Mesodermal cell (in vitro differentiated cells): ENCODE measurements around the gene CTSW.

Experiments
- H3K27ac ChIP-seq: 2 replicates; pipeline ENCODE4 v1.7.0; 2013; ENCODE audit warnings: mild to moderate bottlenecking, low read depth, low read length, moderate library complexity; ENCODE audit not compliant: severe bottlenecking
- H3K36me3 ChIP-seq: 2 replicates; pipeline ENCODE4 v1.7.1; 2013; ENCODE audit warnings: mild to moderate bottlenecking, low read length, moderate library complexity; ENCODE audit not compliant: control insufficient read depth, insufficient read depth
- H3K4me1 ChIP-seq: one replicate; pipeline ENCODE4 v1.7.1; 2013; ENCODE audit warnings: mild to moderate bottlenecking, low read length; ENCODE audit not compliant: insufficient read depth, control insufficient read depth, poor library complexity, severe bottlenecking
- H3K4me3 ChIP-seq: 2 replicates; pipeline ENCODE4 v1.7.0; 2013; ENCODE audit warnings: low read length, control low read depth, mild to moderate bottlenecking; ENCODE audit not compliant: insufficient read depth, poor library complexity, severe bottlenecking; ENCODE audit errors: extremely low read depth
- H3K9me3 ChIP-seq: 2 replicates; pipeline ENCODE4 v1.7.1; 2013; ENCODE audit warnings: mild to moderate bottlenecking, low read length, moderate library complexity; ENCODE audit not compliant: control insufficient read depth
- WGBS, 2 experiments: methylation state at CpG; one replicate each; pipeline ENCODE4 v1.1.5; 2013; ENCODE audit warnings: missing lambda C conversion rate in 2 of 2; ENCODE audit not compliant: insufficient coverage in 2 of 2; 5-methylcytosine and 5-hydroxymethylcytosine counted together

The CTSW gene

DNA sequence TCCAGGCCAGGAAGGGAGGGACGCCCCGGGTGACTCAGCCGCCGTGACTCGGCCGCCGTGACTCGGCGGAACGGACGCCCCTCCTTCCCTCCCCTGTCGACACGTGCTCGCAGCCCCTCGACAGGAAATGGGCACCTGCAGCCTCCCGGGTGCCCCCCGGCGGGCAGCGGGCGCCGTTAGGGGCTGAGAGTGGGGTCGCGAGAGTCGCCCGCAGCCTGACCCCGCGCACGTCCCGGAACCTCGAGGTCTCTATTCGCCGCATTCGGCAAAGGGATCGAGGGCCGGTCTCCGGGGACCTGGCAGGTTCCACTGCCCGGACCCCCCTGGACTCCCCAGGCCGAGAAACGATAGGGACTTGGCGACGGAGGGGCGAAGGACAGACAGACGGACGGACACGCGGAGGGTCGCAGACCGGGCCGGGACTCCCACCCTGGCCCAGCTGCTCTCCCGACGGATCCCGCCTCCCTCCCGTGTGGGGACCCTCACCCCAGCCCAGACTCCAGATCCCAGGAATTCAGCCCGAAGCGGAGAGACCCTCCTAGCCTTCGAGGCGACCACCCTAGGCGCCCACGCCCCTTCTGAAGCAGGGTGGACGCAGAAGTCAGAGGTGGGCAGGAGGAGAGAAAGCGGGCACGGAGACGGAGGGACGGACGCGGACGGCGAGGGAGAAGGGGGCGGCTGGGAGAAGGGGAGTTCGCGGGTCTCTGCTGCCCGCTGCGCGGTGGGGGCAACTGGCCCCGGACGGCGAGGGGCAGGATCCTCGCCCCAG, 19.9 kb downstream of the CTSW start:
- H3K36me3 ChIP-seq, result peaks cover 36% of the 10 kb centered on the region
- peak overlapping the region; percentile 70 for H3K4me3 ChIP-seq
- H3K9me3 ChIP-seq, result no peaks in the 10 kb centered on the region
- H3K4me1 ChIP-seq, result peaks cover 44% of the 10 kb centered on the region
- WGBS, 2 experiments, result 1 to 2% methylated on average over 55 to 58 of the region's 78 CpGs
- H3K27ac ChIP-seq, result peak overlapping the region; percentile 79

DNA sequence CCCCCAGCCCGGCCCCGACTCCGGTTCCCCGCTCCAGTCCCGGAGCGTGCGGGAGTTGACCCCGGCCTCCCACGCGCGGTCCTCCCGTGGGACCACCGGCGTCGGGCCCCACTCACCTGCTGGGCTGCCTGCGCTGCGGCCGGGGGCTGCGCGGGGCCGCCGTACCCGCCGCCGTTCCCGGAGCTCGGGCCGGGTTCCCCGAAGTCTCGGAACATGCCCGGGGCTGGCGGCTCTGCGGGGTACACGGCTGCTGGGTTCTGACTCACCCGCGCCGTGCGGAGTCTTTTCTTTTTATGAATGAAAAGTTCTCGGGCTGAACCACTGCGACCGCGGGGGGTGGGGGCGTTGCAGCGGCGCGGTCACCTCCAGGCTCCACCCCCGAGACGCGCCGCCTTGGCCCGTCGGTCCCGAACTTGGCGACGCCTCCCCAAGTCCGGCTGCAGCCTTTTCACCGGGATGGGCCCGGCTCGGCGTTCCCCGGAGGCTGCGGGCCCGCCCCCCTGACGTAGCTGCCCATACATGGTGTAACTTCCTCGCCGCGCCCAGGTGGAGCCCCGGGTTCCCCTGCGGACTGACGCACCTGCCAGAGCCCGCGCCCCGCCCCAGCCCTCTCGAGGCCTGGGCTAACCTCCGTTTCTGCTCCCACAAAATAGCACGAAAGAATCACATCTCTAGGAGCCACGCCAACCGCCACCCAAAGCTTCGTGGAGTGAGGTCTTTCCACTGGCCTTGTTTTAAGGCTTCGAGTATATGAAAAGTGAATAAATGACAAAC, 20.7 kb downstream of the CTSW start, which contains the start of gene FOSL1:
Gene FOSL1 (minus strand): TSS at position 264 of the 774 bp plus-strand sequence. CDS start 49 bp downstream, at position 215.
- 0 to 1% methylated on average over 63 to 68 of the region's 80 CpGs for WGBS, 2 experiments
- Histone ChIP-seq H3K4me1 (peaks cover 44% of the 10 kb centered on the region), H3K9me3 (no peaks in the 10 kb centered on the region), H3K27ac (peak within 1 kb of the TSS; percentile 79), H3K36me3 (peaks cover 29% of the 10 kb centered on the region), H3K4me3 (peak within 1 kb of the TSS; percentile 70)

DNA sequence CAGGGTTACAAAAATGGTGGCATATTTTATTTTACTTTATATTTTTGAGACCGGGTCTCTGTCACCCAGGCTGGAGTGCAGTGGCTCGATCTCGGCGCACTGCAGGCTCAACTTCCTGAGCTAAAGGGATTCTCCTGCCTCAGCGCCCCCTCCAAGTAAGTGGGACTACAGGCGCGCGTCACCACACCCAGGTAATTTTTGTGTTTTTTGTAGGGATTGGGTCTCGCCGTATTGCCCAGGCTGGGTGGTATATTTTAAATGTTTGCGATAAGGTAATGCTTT, 21.2 kb downstream of the CTSW start:
- peaks cover 24% of the 10 kb centered on the region for H3K36me3 ChIP-seq
- H3K4me3 ChIP-seq, result peak overlapping the region; percentile 70
- H3K9me3 ChIP-seq, result no peaks in the 10 kb centered on the region
- WGBS, 2 experiments, result 69 to 71% methylated on average over 5 to 8 of the region's 11 CpGs
- H3K27ac ChIP-seq, result peak overlapping the region; percentile 31
- H3K4me1 ChIP-seq, result peaks cover 44% of the 10 kb centered on the region

DNA sequence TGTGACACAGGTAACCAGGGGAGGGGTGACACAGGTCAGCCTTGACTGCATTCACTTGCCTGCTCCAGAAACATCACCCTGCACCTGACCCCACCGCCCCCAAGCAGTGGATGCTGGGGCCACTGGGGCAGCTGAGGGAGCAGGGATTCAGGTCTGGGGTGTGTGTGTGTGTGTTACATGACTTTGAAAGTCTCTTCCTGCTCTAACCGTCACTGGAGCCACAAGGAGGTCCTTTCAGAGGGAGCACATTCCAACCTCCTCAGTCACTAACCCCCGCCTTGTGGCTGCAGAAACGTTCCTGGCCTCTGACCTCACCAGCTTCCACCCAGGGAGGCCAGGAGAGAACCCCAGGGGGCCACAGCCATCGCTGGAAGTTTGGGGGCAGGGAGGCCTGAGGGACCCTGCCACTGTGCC, 23.4 kb downstream of the CTSW start:
- no peak overlapping the region for H3K4me3 ChIP-seq
- 0 to 8% methylated on average over 2 of the region's 5 CpGs for WGBS, 2 experiments
- no peaks in the 10 kb centered on the region for H3K9me3 ChIP-seq
- H3K36me3 ChIP-seq, result peaks cover 4% of the 10 kb centered on the region
- H3K27ac ChIP-seq, result peak overlapping the region; percentile 75
- peaks cover 34% of the 10 kb centered on the region for H3K4me1 ChIP-seq

DNA sequence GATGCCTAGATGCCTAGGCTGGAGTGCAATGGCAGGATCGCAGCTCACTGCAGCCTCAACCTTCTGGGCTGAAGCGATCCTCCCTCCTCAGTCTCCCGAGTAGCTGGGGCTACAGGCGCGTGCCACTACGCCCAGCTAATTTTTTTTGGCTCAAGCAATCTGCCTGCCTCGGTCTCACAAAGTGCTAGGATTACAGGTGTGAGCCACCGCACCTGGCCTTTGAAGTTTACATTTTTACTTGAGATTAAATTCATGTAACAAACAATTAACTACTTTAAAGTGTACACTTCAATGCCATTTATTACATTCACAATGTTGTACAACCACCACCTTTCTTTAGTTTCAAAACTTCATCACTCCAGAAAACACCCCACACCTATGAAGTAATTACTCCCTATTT, 24.1 kb downstream of the CTSW start:
- Histone ChIP-seq H3K9me3 (no peaks in the 10 kb centered on the region), H3K27ac (peak overlapping the region; percentile 75), H3K36me3 (no peaks in the 10 kb centered on the region), H3K4me3 (no peak overlapping the region), H3K4me1 (peaks cover 31% of the 10 kb centered on the region)
- WGBS, 2 experiments, result 74 to 86% methylated on average over 8 of the region's 8 CpGs

DNA sequence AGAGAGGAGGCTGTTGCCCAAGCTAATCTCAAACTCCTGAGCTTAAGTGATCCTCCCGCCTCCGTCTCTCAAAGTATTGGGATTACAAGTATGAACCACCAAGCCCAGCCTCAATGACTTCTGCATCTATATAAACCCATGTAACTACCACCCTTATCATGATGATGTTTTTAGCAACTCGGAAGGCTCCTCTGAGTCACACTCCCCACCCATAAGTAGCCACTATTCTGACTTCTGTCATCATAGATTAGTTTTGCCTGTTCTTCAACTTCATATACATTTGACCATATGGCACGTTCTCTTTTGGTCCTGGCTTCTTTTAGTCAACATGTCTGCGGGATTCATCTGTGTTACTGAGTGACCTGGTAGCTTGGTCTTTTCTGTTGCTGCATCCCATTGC, 27.0 kb downstream of the CTSW start:
- Histone ChIP-seq H3K4me1 (peaks cover 29% of the 10 kb centered on the region), H3K4me3 (no peak overlapping the region), H3K9me3 (no peaks in the 10 kb centered on the region), H3K36me3 (no peaks in the 10 kb centered on the region), H3K27ac (no peak overlapping the region)
- 87 to 99% methylated on average over 5 of the region's 5 CpGs for WGBS, 2 experiments

DNA sequence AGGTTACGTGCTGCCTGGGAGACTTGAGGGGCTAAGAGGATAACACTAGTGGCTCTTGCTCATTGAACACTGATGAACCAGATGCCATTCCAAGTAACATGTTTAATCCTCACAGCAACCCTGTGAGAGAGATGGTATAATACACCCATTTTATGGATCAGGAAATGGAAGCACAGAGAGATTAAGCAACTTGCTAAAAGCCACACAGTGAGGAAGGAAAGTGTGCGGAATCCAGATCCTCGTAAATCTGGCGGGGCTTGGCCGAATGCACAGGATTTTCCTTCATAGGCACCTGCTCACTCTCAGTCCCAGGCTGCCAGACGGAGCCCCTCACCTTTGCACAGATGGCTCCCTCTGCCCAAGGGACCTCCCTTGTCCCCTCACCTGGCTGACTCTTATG, 28.2 kb downstream of the CTSW start:
- no peaks in the 10 kb centered on the region for H3K9me3 ChIP-seq
- H3K4me3 ChIP-seq, result no peak overlapping the region
- peaks cover 29% of the 10 kb centered on the region for H3K4me1 ChIP-seq
- H3K27ac ChIP-seq, result no peak overlapping the region
- WGBS, 2 experiments, result 82 to 93% methylated on average over 5 to 6 of the region's 6 CpGs
- no peaks in the 10 kb centered on the region for H3K36me3 ChIP-seq

DNA sequence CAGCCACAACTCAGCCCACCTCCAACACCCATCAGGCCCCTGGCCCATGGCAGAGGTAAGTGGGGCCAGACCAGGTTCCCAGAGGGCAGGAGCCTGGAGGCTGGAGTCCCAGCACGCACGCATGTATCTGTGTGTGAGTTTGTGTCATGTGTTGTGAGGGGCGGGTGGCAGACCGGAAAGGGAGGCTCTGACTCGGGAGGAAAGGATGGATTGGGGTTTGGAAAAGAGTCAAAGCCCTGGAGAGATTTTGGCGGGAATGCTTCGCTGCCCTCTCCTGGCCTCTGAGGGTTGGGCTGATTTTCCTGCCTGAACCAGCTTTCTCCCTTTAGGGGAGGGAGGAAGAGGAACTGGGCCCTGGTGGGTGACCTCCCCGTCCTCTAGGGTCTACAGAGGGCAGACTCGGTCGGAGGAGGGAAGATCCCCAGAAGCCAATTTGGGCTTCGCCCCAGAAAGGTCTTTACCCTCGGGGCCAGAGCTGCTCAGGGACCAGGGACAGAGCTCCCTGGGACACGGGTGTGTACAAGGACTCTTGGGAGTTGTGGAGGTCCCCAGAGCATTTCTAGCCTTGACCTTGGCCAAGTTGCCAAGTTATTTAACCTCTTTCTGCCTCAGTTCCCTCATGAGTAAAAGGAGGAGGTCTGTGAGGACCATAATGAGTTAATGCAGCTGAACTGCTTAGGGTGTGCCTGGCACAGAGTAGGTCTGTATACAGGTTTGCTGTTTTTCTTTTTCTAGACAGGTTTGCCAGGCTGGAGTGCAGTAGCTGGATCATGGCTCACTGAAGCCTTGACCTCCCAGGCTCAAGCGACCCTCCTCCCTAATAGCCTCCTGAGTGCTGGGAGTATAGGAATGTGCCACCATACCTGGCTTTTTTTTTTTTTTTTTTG, 32.3 kb downstream of the CTSW start:
- peaks cover 48% of the 10 kb centered on the region for H3K4me1 ChIP-seq
- H3K4me3 ChIP-seq, result no peak overlapping the region
- WGBS, 2 experiments, result 32 to 38% methylated on average over 12 of the region's 14 CpGs
- H3K27ac ChIP-seq, result no peak overlapping the region
- no peaks in the 10 kb centered on the region for H3K9me3 ChIP-seq
- peaks cover 5% of the 10 kb centered on the region for H3K36me3 ChIP-seq

DNA sequence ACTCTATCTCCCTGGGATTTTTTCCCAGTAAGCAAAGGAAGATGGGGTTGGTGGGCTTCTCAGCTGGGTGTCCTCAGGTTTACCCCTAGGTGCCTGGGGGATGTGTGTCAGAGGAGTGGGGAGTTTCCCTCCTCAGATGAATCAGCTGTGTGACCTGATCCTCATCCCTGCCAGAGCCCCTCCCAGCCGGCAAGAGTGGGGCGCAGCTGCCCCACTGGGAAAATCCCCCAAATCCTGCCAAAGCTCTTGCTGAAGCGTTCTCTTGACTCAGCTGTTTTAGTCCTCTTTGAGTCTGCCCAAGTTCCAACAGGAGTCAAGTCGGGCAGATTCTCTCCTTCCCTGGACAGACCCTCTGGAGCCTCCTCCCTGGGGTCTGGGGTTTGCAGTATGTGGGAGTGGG, 33.2 kb downstream of the CTSW start:
- WGBS, 2 experiments, result 89 to 96% methylated on average over 3 of the region's 4 CpGs
- peaks cover 57% of the 10 kb centered on the region for H3K4me1 ChIP-seq
- no peak overlapping the region for H3K4me3 ChIP-seq
- peaks cover 14% of the 10 kb centered on the region for H3K36me3 ChIP-seq
- peak overlapping the region; percentile 41 for H3K27ac ChIP-seq
- H3K9me3 ChIP-seq, result no peaks in the 10 kb centered on the region

DNA sequence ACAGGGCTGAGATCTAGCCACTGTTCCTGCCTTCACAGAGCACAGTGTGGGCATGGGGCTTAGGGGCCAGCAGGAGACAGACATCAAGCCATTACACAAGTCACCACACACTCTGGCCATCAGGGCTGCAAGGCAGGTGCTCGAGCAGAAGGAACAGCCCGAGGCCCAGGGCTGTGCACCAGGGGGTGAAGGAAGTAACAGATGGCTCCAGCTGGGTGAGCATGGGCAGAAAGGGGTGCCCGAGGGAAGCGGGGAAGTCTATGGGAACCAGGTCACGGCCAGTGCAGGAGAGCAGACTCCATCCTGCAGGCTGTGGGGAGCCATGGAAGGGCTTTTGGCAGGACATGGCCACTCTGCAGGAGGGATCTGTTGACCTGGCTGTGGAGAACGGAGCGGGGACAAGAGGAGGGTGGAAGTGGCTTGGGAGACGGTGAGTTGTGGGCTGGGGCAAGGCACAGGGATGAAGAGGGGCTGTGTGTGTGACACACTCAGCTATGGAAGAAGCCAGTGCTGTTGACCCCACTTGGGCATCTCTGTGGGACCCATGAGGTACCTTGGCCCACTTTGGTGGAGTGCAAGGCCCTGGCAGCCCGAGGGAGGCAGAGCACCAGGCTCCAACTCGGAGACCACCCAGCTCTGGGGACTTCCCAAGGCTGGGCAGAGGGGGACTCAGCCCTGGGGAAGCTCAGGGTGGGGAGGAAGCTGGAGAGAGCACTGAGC, 35.6 kb downstream of the CTSW start:
- peaks cover 15% of the 10 kb centered on the region for H3K36me3 ChIP-seq
- no peaks in the 10 kb centered on the region for H3K9me3 ChIP-seq
- peak overlapping the region; percentile 98 for H3K27ac ChIP-seq
- H3K4me1 ChIP-seq, result peaks cover 61% of the 10 kb centered on the region
- WGBS, 2 experiments, result 80 to 85% methylated on average over 8 of the region's 10 CpGs
- no peak overlapping the region for H3K4me3 ChIP-seq
